WTC11 (cell line): ENCODE data around the gene TMPRSS6. TPM values are rescaled to one million over a fixed set of nuclear protein-coding genes. Genes with fewer than 3 reads are reported as not detected.

Experiments
- ATAC-seq: fragments of 200-7000 bp; cut with Tn5 transposase; 2 replicates; pipeline ENCODE4 v1.10.0; 2021; ENCODE audit warnings: mild to moderate bottlenecking, moderate library complexity
- CTCF ChIA-PET: fragments of 300-600 bp; sonication (Branson Sonifier 250); formaldehyde crosslinking; loops from one replicate; lab custom pipeline; 2021; ENCODE audit warnings: antibody characterized with exemption; lab: Charles Lee
- POLR2A ChIA-PET: fragments of 350-600 bp; sonication (Branson Sonifier 250); formaldehyde crosslinking; loops from one replicate; lab custom pipeline; 2021; ENCODE audit warnings: antibody characterized with exemption; lab: Charles Lee
- DNase-seq: peaks from one replicate; pipeline ENCODE4 v3.0.0; 2021; ENCODE audit warnings: low spot score
- H3K27ac Mint-ChIP-seq: 2 replicates; pipeline ENCODE4 v1.8.0; 2021; ENCODE audit warnings: mixed read lengths
- H3K27me3 Mint-ChIP-seq: 2 replicates; pipeline ENCODE4 v1.8.0; 2021; ENCODE audit warnings: low read depth, mild to moderate bottlenecking, moderate library complexity, mixed read lengths
- H3K36me3 Mint-ChIP-seq: 2 replicates; pipeline ENCODE4 v1.8.0; 2021; ENCODE audit warnings: mixed read lengths
- H3K4me1 Mint-ChIP-seq: 2 replicates; pipeline ENCODE4 v1.8.0; 2022; ENCODE audit warnings: mixed read lengths
- H3K4me3 Mint-ChIP-seq: 2 replicates; pipeline ENCODE4 v1.8.0; 2021; ENCODE audit warnings: mild to moderate bottlenecking, moderate library complexity, mixed read lengths
- H3K9me3 Mint-ChIP-seq: 2 replicates; pipeline ENCODE4 v1.8.0; 2021; ENCODE audit warnings: mixed read lengths
- CTCF ChIP-seq: fragments of 200-600 bp; IDR thresholded peaks from 2 replicates; pipeline ENCODE4 v1.8.0; 2022; ENCODE audit warnings: antibody characterized with exemption
- E2F1 ChIP-seq: sonication (generic); formaldehyde crosslinking; IDR thresholded peaks from 2 replicates; pipeline ENCODE4 v1.8.0; 2022; ENCODE audit warnings: mild to moderate bottlenecking, missing genetic modification reagents
- FOXP1 ChIP-seq: sonication (generic); formaldehyde crosslinking; IDR thresholded peaks from 2 replicates; pipeline ENCODE4 v1.8.0; 2022; ENCODE audit warnings: missing genetic modification reagents, mild to moderate bottlenecking, moderate library complexity, borderline replicate concordance
- HMGXB4 ChIP-seq: sonication (generic); formaldehyde crosslinking; IDR thresholded peaks from 2 replicates; pipeline ENCODE4 v1.8.1; 2023; ENCODE audit warnings: mild to moderate bottlenecking, moderate library complexity, missing genetic modification reagents
- NFYB ChIP-seq: sonication (generic); formaldehyde crosslinking; conservative IDR thresholded peaks from 2 replicates; pipeline ENCODE4 v1.8.0; 2022; ENCODE audit warnings: low read depth, missing genetic modification reagents
- NR1H2 ChIP-seq: sonication (generic); formaldehyde crosslinking; IDR thresholded peaks from 2 replicates; pipeline ENCODE4 v1.9.0; 2021; ENCODE audit warnings: mild to moderate bottlenecking, moderate library complexity, missing genetic modification reagents
- USF2 ChIP-seq: sonication (generic); formaldehyde crosslinking; IDR thresholded peaks from 2 replicates; pipeline ENCODE4 v1.8.1; 2023; ENCODE audit warnings: mild to moderate bottlenecking, missing genetic modification reagents, moderate library complexity
- ZNF532 ChIP-seq: fragments of 250-450 bp; sonication (Bioruptor Pico); IDR thresholded peaks from 2 replicates; pipeline ENCODE4 v1.9.0; 2021; ENCODE audit warnings: mild to moderate bottlenecking, borderline replicate concordance
- total RNA-seq: library from RNA; stranded (reverse); gene quantifications from 3 replicates; pipeline ENCODE4 v1.2.3, GENCODE V29; 2021

The TMPRSS6 gene
- total RNA-seq, 1 experiment from 2014 or later, result 0.11 TPM

- TF ChIP-seq ZNF532 (CRISPR knock-in tag) (no peak), HMGXB4 (CRISPR knock-in tag) (no peak), USF2 (CRISPR knock-in tag) (no peak)
These were observed 17.9 kb upstream of the TMPRSS6 start (continued) for GRCh38 chr22:37127350-37127878.

GRCh38 chr22:37126882-37127281 is 17.4 kb upstream of the TMPRSS6 start:
- Mint-ChIP-seq H3K27me3 (no peaks in the 10 kb centered on the region; the same call in 1 of the 2 replicates), H3K36me3 (no peaks in the 10 kb centered on the region), H3K27ac (no peak overlapping the region), H3K4me3 (no peak overlapping the region), H3K4me1 (peaks cover 29% of the 10 kb centered on the region), H3K9me3 (no peaks in the 10 kb centered on the region)
- POLR2A ChIA-PET, result interaction anchor here (1.2 kb wide), 1 partner anchor 12 kb away, joined by 3 read pairs; no protein-coding TSS in a partner anchor
- CTCF ChIA-PET, result interaction anchor here (0.5 to 5.6 kb wide), 36 partner anchors 8 to 363 kb away, joined by 3 to 45 read pairs (median 4); partner anchors contain the start of genes IL2RB, KCTD17, TMPRSS6 and TST
- TF ChIP-seq NR1H2 (CRISPR knock-in tag) (no peak), FOXP1 (CRISPR knock-in tag) (no peak), CTCF (peak; percentile 59; the same call in 1 of the 2 replicates)
- DNase-seq, result peak; percentile 47
- peak; percentile 47 for ATAC-seq

GRCh38 chr22:37126383-37126782 is 16.9 kb upstream of the TMPRSS6 start:
- DNase-seq (peak; percentile 36), ATAC-seq (peak; percentile 71)
- CTCF ChIA-PET, result interaction anchor here (0.6 to 5.6 kb wide), 31 partner anchors 8 to 364 kb away, joined by 3 to 45 read pairs (median 5); partner anchors contain the start of genes IL2RB, KCTD17 and TST
- POLR2A ChIA-PET, result no interaction called here
- H3K4me1 Mint-ChIP-seq, result peaks cover 31% of the 10 kb centered on the region
- H3K36me3 Mint-ChIP-seq, result no peaks in the 10 kb centered on the region
- no peaks in the 10 kb centered on the region for H3K9me3 Mint-ChIP-seq
- no peak overlapping the region for H3K4me3 Mint-ChIP-seq
- TF ChIP-seq E2F1 (CRISPR knock-in tag), result no peak
- peak; percentile 67 for TF ChIP-seq USF2 (CRISPR knock-in tag)
- TF ChIP-seq NFYB (CRISPR knock-in tag), result peak; percentile 90
- TF ChIP-seq, all 79 proteins: peak for 2
- Mint-ChIP-seq H3K27ac (no peak overlapping the region), H3K27me3 (no peaks in the 10 kb centered on the region; the same call in 1 of the 2 replicates)
